ENCODE data around the gene SIRPD. TPM values are rescaled to one million over a fixed set of nuclear protein-coding genes. Genes with fewer than 3 reads are reported as not detected.

Gene SIRPD
- total RNA-seq, 2 experiments from 2014 or later, result not detected

DNA sequence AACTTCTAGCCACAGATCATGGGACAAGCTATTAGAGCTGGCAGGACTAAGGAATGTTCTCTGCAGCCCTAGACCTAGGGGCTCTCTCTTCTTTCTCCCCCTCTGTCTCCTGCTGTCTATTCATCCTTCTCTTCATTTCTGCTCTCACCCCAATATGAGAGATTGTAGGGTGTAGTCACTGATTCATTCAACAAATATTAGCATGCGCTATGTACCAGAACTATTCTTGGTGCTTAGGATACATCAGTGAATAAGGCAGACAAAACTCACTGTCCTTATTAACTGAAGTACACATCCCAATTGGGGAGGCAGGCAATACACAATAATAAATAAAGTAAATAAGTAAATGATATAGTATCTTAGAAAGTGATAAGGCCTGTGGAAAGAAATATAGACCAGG is 51.6 kb downstream of the SIRPD start:
- POLR2A ChIA-PET, result interaction anchor here (1.2 kb wide), 1 partner anchor 26 kb away, joined by 3 read pairs; no protein-coding TSS in a partner anchor
- no peak for TF ChIP-seq EZH2phosphoT487 (IDR thresholded peaks at IDR 0.05; ENCODE audit: borderline replicate concordance, low read depth, low read length)
- TF ChIP-seq, protein P1, sequence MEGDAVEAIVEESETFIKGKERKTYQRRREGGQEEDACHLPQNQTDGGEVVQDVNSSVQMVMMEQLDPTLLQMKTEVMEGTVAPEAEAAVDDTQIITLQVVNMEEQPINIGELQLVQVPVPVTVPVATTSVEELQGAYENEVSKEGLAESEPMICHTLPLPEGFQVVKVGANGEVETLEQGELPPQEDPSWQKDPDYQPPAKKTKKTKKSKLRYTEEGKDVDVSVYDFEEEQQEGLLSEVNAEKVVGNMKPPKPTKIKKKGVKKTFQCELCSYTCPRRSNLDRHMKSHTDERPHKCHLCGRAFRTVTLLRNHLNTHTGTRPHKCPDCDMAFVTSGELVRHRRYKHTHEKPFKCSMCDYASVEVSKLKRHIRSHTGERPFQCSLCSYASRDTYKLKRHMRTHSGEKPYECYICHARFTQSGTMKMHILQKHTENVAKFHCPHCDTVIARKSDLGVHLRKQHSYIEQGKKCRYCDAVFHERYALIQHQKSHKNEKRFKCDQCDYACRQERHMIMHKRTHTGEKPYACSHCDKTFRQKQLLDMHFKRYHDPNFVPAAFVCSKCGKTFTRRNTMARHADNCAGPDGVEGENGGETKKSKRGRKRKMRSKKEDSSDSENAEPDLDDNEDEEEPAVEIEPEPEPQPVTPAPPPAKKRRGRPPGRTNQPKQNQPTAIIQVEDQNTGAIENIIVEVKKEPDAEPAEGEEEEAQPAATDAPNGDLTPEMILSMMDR (conservative IDR thresholded peaks at IDR 0.05; ENCODE audit: low read length), result no peak

DNA sequence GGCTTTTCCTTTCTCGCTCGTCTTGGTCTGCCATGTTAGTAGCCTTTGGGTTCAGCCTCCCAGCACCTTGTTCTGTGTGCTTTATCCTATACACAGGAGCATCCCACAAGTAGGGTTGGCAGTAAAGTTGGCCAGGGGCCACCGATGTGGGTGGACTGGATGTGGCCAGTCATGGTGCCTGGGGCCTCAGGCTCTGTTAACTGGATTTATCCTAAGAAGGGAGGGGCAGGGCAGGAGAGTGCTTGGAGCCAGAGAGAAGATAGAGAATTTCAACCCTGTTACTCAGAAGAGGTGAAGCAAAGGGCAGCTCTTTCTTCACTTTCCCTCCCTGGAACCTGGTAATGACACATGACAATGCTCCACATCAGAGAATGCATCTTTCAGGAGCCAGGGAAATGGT is 52.1 kb downstream of the SIRPD start:
- Histone ChIP-seq H4K20me1 (ENCODE audit: insufficient read depth, low read length) (no peaks in the 10 kb centered on the region), H3K4me1 (ENCODE audit: insufficient read depth, low read length, poor library complexity, severe bottlenecking) (no peaks in the 10 kb centered on the region), H3K9me2 (ENCODE audit: insufficient read depth, low read length) (no peaks in the 10 kb centered on the region), H3K79me2 (ENCODE audit: insufficient read depth, low read depth, low read length) (no peaks in the 10 kb centered on the region), H2AFZ (ENCODE audit: low read length) (no peak overlapping the region), H3K27ac (ENCODE audit: low read depth, low read length, poor library complexity, severe bottlenecking) (no peak overlapping the region), H3K36me3 (ENCODE audit: insufficient read depth, low read length) (no peaks in the 10 kb centered on the region), H3K9me3 (ENCODE audit: low read length) (no peaks in the 10 kb centered on the region), H3K4me2 (ENCODE audit: low read length) (no peak overlapping the region), H3K4me3 (ENCODE audit: low read depth, low read length, poor library complexity, severe bottlenecking) (no peak overlapping the region)
- TF ChIP-seq, protein P1 (conservative IDR thresholded peaks at IDR 0.05; ENCODE audit: low read length), result no peak
- no peak for TF ChIP-seq EZH2phosphoT487 (IDR thresholded peaks at IDR 0.05; ENCODE audit: borderline replicate concordance, low read depth, low read length)
- no TSS peak for BruUV-seq (replicated peaks)
- ChIA-PET CTCF (ENCODE audit: unreplicated experiment) (no interaction called here), POLR2A (interaction anchor here (0.6 to 1.2 kb wide), 2 partner anchors 25 to 37 kb away, joined by 3 to 4 read pairs; no protein-coding TSS in a partner anchor)
- intact Hi-C loops (cut with micrococcal nuclease; ENCODE audit: unreplicated experiment), result no loop called here
- no peak for DNase-seq (ENCODE audit: low spot score)

More for the DNA sequence above, 51.6 kb downstream of the SIRPD start:
- Histone ChIP-seq H3K4me1 (ENCODE audit: insufficient read depth, low read length, poor library complexity, severe bottlenecking) (no peaks in the 10 kb centered on the region), H3K4me3 (ENCODE audit: low read depth, low read length, poor library complexity, severe bottlenecking) (no peak overlapping the region), H3K36me3 (ENCODE audit: insufficient read depth, low read length) (no peaks in the 10 kb centered on the region), H3K27ac (ENCODE audit: low read depth, low read length, poor library complexity, severe bottlenecking) (no peak overlapping the region), H3K4me2 (ENCODE audit: low read length) (no peak overlapping the region), H2AFZ (ENCODE audit: low read length) (no peak overlapping the region), H3K9me2 (ENCODE audit: insufficient read depth, low read length) (no peaks in the 10 kb centered on the region), H4K20me1 (ENCODE audit: insufficient read depth, low read length) (no peaks in the 10 kb centered on the region), H3K9me3 (ENCODE audit: low read length) (no peaks in the 10 kb centered on the region), H3K79me2 (ENCODE audit: insufficient read depth, low read depth, low read length) (no peaks in the 10 kb centered on the region)
- intact Hi-C loops (cut with micrococcal nuclease; ENCODE audit: unreplicated experiment), result no loop called here
- BruUV-seq (replicated peaks), result no TSS peak
- DNase-seq (ENCODE audit: low spot score), result no peak
- CTCF ChIA-PET (ENCODE audit: unreplicated experiment), result no interaction called here

DNA sequence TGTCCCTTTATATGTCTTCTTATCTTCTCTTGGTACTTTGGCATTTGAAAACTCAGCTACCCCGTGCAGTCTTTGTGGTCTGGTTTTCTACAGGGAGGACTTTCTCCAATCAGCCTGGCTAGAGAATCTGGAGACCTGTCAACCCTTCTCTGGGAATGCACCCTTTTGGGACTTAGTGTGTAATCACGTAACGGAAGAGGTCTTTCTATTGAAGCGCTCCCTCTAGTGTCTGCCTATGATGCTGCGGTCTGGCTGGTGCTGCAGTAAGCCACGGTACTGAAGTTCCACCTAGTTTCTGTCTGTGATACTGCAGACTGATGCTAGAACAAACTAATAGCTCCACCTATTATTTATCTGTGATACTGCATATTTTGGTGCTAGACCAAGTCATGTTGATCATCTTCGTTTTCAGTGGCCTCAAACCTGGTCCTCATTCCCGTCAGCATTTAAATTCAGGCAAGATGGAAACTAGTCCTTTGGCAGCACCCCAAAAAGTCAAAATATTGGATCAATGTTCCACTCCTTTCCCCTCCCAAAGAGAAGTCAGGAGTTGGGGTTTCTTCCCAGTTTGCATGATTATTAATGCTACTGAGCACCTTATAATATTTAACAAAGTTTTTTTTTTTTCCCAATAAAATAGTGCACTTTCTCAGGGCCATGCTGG is 53.8 kb downstream of the SIRPD start:
- Histone ChIP-seq H3K4me3 (ENCODE audit: low read depth, low read length, poor library complexity, severe bottlenecking) (no peak overlapping the region), H3K4me2 (ENCODE audit: low read length) (no peak overlapping the region), H3K36me3 (ENCODE audit: insufficient read depth, low read length) (no peaks in the 10 kb centered on the region), H3K27ac (ENCODE audit: low read depth, low read length, poor library complexity, severe bottlenecking) (no peak overlapping the region), H3K79me2 (ENCODE audit: insufficient read depth, low read depth, low read length) (no peaks in the 10 kb centered on the region), H4K20me1 (ENCODE audit: insufficient read depth, low read length) (no peaks in the 10 kb centered on the region), H3K4me1 (ENCODE audit: insufficient read depth, low read length, poor library complexity, severe bottlenecking) (no peaks in the 10 kb centered on the region), H2AFZ (ENCODE audit: low read length) (no peak overlapping the region), H3K9me3 (ENCODE audit: low read length) (no peaks in the 10 kb centered on the region), H3K9me2 (ENCODE audit: insufficient read depth, low read length) (no peaks in the 10 kb centered on the region)
- intact Hi-C loops (cut with micrococcal nuclease; ENCODE audit: unreplicated experiment), result loop anchor here (1.0 to 2.0 kb wide), 5 partner anchors 29 to 273 kb away; no protein-coding TSS in a partner anchor
- ChIA-PET POLR2A (interaction anchor here (0.6 to 1.4 kb wide), 3 partner anchors 10 to 53 kb away, joined by 3 read pairs; no protein-coding TSS in a partner anchor), CTCF (ENCODE audit: unreplicated experiment) (interaction anchor here (0.5 to 2.1 kb wide), 11 partner anchors 12 to 537 kb away, joined by 3 to 6 read pairs (median 3); partner anchors contain the start of gene NSFL1C)
- peak; percentile 86 for DNase-seq (ENCODE audit: low spot score)
- no TSS peak for BruUV-seq (replicated peaks)
- TF ChIP-seq, protein P1 (conservative IDR thresholded peaks at IDR 0.05; ENCODE audit: low read length), result peak; percentile 100
- TF ChIP-seq EZH2phosphoT487 (IDR thresholded peaks at IDR 0.05; ENCODE audit: borderline replicate concordance, low read depth, low read length), result no peak
